PC-3 (cell line): ENCODE measurements around the gene C19orf47. TPM values are rescaled to one million over a fixed set of nuclear protein-coding genes. Genes with fewer than 3 reads are reported as not detected.

ENCODE experiments used
- ATAC-seq: fragments of 200-7000 bp; cut with Tn5 transposase; 2 replicates; pipeline ENCODE4 v1.9.1; 2020; ENCODE audit warnings: mild to moderate bottlenecking, moderate library complexity
- BruUV-seq: library from RNA; stranded (reverse); fragments of 400-500 nt; replicated peaks from 2 replicates; lab custom pipeline; 2021; lab: Mats Ljungman, UMichigan
- CTCF ChIA-PET: fragments of 300-600 bp; sonication (Branson Sonifier 250); formaldehyde crosslinking; loops from one replicate; lab custom pipeline; 2022; ENCODE audit warnings: antibody characterized with exemption; lab: Charles Lee
- POLR2A ChIA-PET: fragments of 300-600 bp; sonication (Branson Sonifier 250); formaldehyde crosslinking; loops from one replicate; lab custom pipeline; 2022; ENCODE audit warnings: antibody characterized with exemption; ENCODE audit not compliant: unreplicated experiment; lab: Charles Lee
- DNase-seq: peaks from one replicate; pipeline ENCODE4 v3.0.0-alpha.2; 2015
- H2AFZ ChIP-seq: fragments of 300-600 bp; sonication (generic); 2 replicates; pipeline ENCODE4 v1.6.0; 2016; ENCODE audit warnings: antibody characterized with exemption, low read length
- H3F3A ChIP-seq: fragments of 300-600 bp; sonication (generic); one replicate; pipeline ENCODE4 v1.6.0; 2017; ENCODE audit warnings: antibody characterized with exemption, low read length, control low read depth, mild to moderate bottlenecking; ENCODE audit not compliant: unreplicated experiment
- H3K27ac ChIP-seq: fragments of 300-600 bp; sonication (generic); 2 replicates; pipeline ENCODE4 v1.5.1; 2016; ENCODE audit warnings: mild to moderate bottlenecking, low read length
- H3K27me3 ChIP-seq: fragments of 300-600 bp; sonication (generic); 2 replicates; pipeline ENCODE4 v1.6.1; 2016; ENCODE audit warnings: low read length, mixed read lengths
- H3K36me3 ChIP-seq: fragments of 300-600 bp; sonication (generic); 2 replicates; pipeline ENCODE4 v1.6.1; 2016; ENCODE audit warnings: low read depth, mixed run types, low read length, mixed read lengths
- H3K4me1 ChIP-seq: fragments of 300-600 bp; sonication (generic); 2 replicates; pipeline ENCODE4 v1.5.1; 2016; ENCODE audit warnings: low read length; ENCODE audit not compliant: insufficient read depth
- H3K4me2 ChIP-seq: fragments of 300-600 bp; sonication (generic); 2 replicates; pipeline ENCODE4 v1.6.0; 2016; ENCODE audit warnings: low read length
- H3K4me3 ChIP-seq: fragments of 300-600 bp; sonication (generic); 2 replicates; pipeline ENCODE4 v1.5.1; 2016; ENCODE audit warnings: mild to moderate bottlenecking, low read length, mixed read lengths
- H3K79me2 ChIP-seq: fragments of 300-600 bp; sonication (generic); 2 replicates; pipeline ENCODE4 v1.6.1; 2017; ENCODE audit warnings: low read length, mixed read lengths
- H3K9ac ChIP-seq: fragments of 300-600 bp; sonication (generic); 2 replicates; pipeline ENCODE4 v1.6.0; 2016; ENCODE audit warnings: mild to moderate bottlenecking, low read length
- H3K9me2 ChIP-seq: fragments of 300-600 bp; sonication (generic); replicated peaks from 2 replicates; pipeline ENCODE4 v1.6.1; 2016; ENCODE audit warnings: mixed run types, low read length, mixed read lengths
- H3K9me3 ChIP-seq: fragments of 300-600 bp; sonication (generic); 2 replicates; pipeline ENCODE4 v1.6.1; 2016; ENCODE audit warnings: low read length, mixed read lengths
- H4K20me1 ChIP-seq: fragments of 300-600 bp; sonication (generic); 2 replicates; pipeline ENCODE4 v1.6.1; 2016; ENCODE audit warnings: low read length, mixed read lengths
- EZH2 ChIP-seq: fragments of 300-600 bp; sonication (generic); IDR thresholded peaks from one replicate; pipeline ENCODE4 v1.6.1; 2017; ENCODE audit warnings: antibody characterized with exemption, mild to moderate bottlenecking, low read length; ENCODE audit not compliant: unreplicated experiment
- EZH2phosphoT487 ChIP-seq: fragments of 300-600 bp; sonication (generic); IDR thresholded peaks from 2 replicates; pipeline ENCODE4 v1.6.1; 2018; ENCODE audit warnings: mild to moderate bottlenecking, antibody characterized with exemption, low read length, borderline replicate concordance
- intact Hi-C: fragments of 100-400 bp; cut with micrococcal nuclease; formaldehyde crosslinking; loops from 2 replicates; pipeline ENCODE4 v1.9.0; 2023
- total RNA-seq: library from RNA; depleted of rRNA; stranded (reverse); fragments of >200 nt; gene quantifications from 2 replicates; pipeline ENCODE4 v1.2.3, GENCODE V29; 2014
- TF ChIP-seq, protein P1 (sequence below): fragments of 300-600 bp; sonication (generic); conservative IDR thresholded peaks from 2 replicates; pipeline ENCODE4 v1.5.1; 2017; ENCODE audit warnings: antibody characterized with exemption, low read depth, mild to moderate bottlenecking, low read length

C19orf47 gene
- total RNA-seq, 1 experiment from 2014 or later: 13.9 TPM

DNA sequence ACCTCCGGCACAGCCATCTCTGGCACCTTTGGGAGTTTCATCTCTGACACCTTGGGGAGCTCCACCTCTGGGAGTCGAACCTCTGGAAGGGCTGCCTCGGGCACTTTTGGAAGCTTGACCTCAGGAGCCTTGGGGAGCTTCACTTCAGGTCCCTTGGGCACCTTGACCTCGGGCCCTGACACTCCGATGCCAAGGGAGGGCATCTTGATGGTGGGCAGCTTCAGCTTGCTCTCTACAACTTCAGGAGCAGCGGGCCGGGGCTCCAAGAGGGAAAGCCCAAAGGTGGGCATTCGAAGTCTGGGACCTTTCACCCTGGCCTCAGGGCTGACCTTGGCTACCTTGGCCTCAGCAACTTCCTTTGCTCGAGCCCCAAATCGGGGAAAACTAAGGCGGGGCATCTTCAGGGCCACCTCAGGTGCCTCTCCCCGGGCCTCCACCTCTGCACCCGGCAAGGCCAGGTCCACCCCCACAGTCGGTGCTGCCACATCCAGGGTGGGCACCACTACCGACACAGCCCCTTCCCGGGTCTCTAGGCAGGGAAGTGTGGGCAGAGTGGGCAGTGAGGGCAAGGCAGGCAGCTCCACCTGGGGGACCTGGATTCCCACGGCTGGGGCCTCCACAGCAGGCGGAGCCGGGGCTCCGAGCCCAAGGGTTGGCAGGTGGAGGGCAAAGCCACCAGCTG lies 48.8 kb upstream of the C19orf47 start:
- no peaks in the 10 kb centered on the region for H3K27me3 ChIP-seq
- H3K27ac ChIP-seq: no peak overlapping the region
- no peaks in the 10 kb centered on the region for H3F3A ChIP-seq
- no peak overlapping the region for H3K4me2 ChIP-seq
- peaks cover 10% of the 10 kb centered on the region; the same call in 1 of the 2 replicates for H3K4me1 ChIP-seq
- no peak overlapping the region for H3K9ac ChIP-seq
- DNase-seq (no peak), ATAC-seq (no peak)
- TF ChIP-seq EZH2: no peak
- TF ChIP-seq, protein P1, sequence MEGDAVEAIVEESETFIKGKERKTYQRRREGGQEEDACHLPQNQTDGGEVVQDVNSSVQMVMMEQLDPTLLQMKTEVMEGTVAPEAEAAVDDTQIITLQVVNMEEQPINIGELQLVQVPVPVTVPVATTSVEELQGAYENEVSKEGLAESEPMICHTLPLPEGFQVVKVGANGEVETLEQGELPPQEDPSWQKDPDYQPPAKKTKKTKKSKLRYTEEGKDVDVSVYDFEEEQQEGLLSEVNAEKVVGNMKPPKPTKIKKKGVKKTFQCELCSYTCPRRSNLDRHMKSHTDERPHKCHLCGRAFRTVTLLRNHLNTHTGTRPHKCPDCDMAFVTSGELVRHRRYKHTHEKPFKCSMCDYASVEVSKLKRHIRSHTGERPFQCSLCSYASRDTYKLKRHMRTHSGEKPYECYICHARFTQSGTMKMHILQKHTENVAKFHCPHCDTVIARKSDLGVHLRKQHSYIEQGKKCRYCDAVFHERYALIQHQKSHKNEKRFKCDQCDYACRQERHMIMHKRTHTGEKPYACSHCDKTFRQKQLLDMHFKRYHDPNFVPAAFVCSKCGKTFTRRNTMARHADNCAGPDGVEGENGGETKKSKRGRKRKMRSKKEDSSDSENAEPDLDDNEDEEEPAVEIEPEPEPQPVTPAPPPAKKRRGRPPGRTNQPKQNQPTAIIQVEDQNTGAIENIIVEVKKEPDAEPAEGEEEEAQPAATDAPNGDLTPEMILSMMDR: no peak
- TF ChIP-seq EZH2phosphoT487: no peak
- no peaks in the 10 kb centered on the region for H3K79me2 ChIP-seq
- H2AFZ ChIP-seq: no peak overlapping the region
- BruUV-seq: no TSS peak
- no peaks in the 10 kb centered on the region for H3K9me3 ChIP-seq
- H4K20me1 ChIP-seq: no peaks in the 10 kb centered on the region
- CTCF ChIA-PET: interaction anchor here (0.8 kb wide), 1 partner anchor 92 kb away, joined by 6 read pairs; no protein-coding TSS in a partner anchor
- no peaks in the 10 kb centered on the region for H3K36me3 ChIP-seq
- H3K9me2 ChIP-seq: no peaks in the 10 kb centered on the region
- POLR2A ChIA-PET: no interaction called here
- no peak overlapping the region for H3K4me3 ChIP-seq
- intact Hi-C loops: no loop called here

DNA sequence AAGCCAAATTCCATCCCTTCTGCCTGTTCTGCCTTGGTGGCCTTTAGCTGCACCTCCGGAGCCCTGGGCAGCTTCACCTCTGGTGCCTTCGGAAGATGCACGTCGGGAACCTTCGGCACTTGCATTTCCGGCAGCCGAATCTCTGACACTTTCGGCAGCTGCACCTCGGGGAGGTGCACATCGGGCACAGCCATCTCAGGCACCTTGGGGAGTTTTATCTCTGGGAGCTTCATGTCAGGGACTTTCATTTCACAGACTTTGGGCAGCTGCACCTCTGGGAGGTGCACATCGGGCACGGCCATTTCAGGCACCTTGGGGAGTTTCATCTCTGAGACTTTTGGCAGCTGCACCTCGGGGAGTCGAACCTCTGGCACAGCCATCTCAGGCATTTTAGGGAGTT lies 47.8 kb upstream of the C19orf47 start:
- ATAC-seq (no peak), DNase-seq (no peak)
- Histone ChIP-seq H4K20me1 (no peaks in the 10 kb centered on the region), H3K4me1 (peaks cover 10% of the 10 kb centered on the region; the same call in 1 of the 2 replicates), H3K36me3 (no peaks in the 10 kb centered on the region), H3K27ac (no peak overlapping the region), H3F3A (no peaks in the 10 kb centered on the region), H3K9me2 (no peaks in the 10 kb centered on the region), H3K9me3 (no peaks in the 10 kb centered on the region), H3K9ac (no peak overlapping the region), H3K4me2 (no peak overlapping the region), H3K79me2 (no peaks in the 10 kb centered on the region), H2AFZ (no peak overlapping the region), H3K4me3 (no peak overlapping the region), H3K27me3 (no peaks in the 10 kb centered on the region)
- BruUV-seq: no TSS peak
- intact Hi-C loops: no loop called here
- TF ChIP-seq, protein P1: no peak
- TF ChIP-seq EZH2phosphoT487: no peak
- no peak for TF ChIP-seq EZH2
- ChIA-PET POLR2A (no interaction called here), CTCF (interaction anchor here (0.8 kb wide), 1 partner anchor 91 kb away, joined by 6 read pairs; no protein-coding TSS in a partner anchor)

DNA sequence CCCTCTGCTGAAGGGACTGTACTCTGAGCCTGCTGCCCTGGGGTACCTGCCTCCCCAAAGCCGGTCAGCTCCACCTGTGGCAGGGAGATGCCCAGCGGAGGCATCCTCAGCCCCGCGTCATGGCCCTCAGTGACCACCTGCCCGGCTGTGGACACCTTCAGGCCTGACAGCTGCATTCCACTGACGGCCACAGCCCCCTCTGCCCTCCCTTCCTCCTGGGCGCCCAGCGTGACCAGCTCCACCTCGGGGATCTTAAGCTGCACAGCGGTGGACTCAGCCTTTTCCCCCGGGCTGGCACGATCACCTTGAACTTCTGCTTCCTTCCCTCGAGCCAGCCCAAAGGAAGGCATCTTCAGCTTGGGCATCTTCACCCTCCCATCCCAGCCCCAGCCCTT lies 46.6 kb upstream of the C19orf47 start:
- no peak overlapping the region for H2AFZ ChIP-seq
- peaks cover 10% of the 10 kb centered on the region; the same call in 1 of the 2 replicates for H3K4me1 ChIP-seq
- TF ChIP-seq EZH2phosphoT487: no peak
- no peak for TF ChIP-seq EZH2
- TF ChIP-seq, protein P1: no peak
- no peaks in the 10 kb centered on the region for H3K36me3 ChIP-seq
- DNase-seq (no peak), ATAC-seq (no peak)
- no peaks in the 10 kb centered on the region for H3K9me2 ChIP-seq
- ChIA-PET POLR2A (interaction anchor here (0.7 kb wide), 1 partner anchor 19 kb away, joined by 3 read pairs; no protein-coding TSS in a partner anchor), CTCF (no interaction called here)
- BruUV-seq: no TSS peak
- H3K9ac ChIP-seq: no peak overlapping the region
- H4K20me1 ChIP-seq: no peaks in the 10 kb centered on the region
- H3K9me3 ChIP-seq: no peaks in the 10 kb centered on the region
- intact Hi-C loops: no loop called here
- no peak overlapping the region for H3K4me2 ChIP-seq
- H3K27me3 ChIP-seq: no peaks in the 10 kb centered on the region
- no peaks in the 10 kb centered on the region for H3F3A ChIP-seq
- H3K27ac ChIP-seq: no peak overlapping the region
- no peak overlapping the region for H3K4me3 ChIP-seq
- no peaks in the 10 kb centered on the region for H3K79me2 ChIP-seq
